Measurements from ENCODE around the gene CHRDL2.
"Not testable (repeated sequence)": the region's sequence is repeated elsewhere in the genome, so short reads cannot be mapped to it uniquely, and the experiment has no call there.

- not testable (repeated sequence) for TF ChIP-seq EP300, CTCF, POLR2A, POLR2AphosphoS5 (IDR thresholded peaks at IDR 0.05)
Observed at GRCh38 chr11:74659124-74659523, 72.1 kb downstream of the CHRDL2 start.
